Endometrial microvascular endothelial cells (primary cell): Measurements from ENCODE around the gene OPN1SW. TPM values are rescaled to one million over a fixed set of nuclear protein-coding genes. Genes with fewer than 3 reads are reported as not detected.

ENCODE experiments used
- total RNA-seq: library from RNA; depleted of rRNA; stranded (reverse); fragments of >200 nt; gene quantifications from one replicate; pipeline ENCODE4 v1.2.3, GENCODE V29; 2015; ENCODE audit errors: inconsistent ontology term

OPN1SW gene
- total RNA-seq, 1 donor from 2014 or later = not detected

Other genes with a start within 250 kb of the OPN1SW start
- gene GARIN1A, start 103.5 kb downstream of the OPN1SW start, total RNA-seq = not detected
- 265 TPM for gene CALU, start 36.4 kb downstream of the OPN1SW start, total RNA-seq
- 0.28 TPM for gene CCDC136, start 16.2 kb upstream of the OPN1SW start, total RNA-seq
- gene FLNC, start 54.6 kb upstream of the OPN1SW start, total RNA-seq = 155 TPM
- 135 TPM for gene ATP6V1F, start 87.1 kb upstream of the OPN1SW start, total RNA-seq
- 0.37 TPM for gene KCP, start 134.9 kb upstream of the OPN1SW start, total RNA-seq
- 1.9 TPM for gene IRF5, start 162.1 kb upstream of the OPN1SW start, total RNA-seq